Glutamatergic neuron (in vitro differentiated cells): ENCODE measurements around the gene SLC22A13. TPM values are rescaled to one million over a fixed set of nuclear protein-coding genes. Genes with fewer than 3 reads are reported as not detected.

Experiments
- DNase-seq: peaks from one replicate; pipeline ENCODE4 v3.0.0; 2022
- H3K27ac Mint-ChIP-seq: one replicate; pipeline ENCODE4 v1.8.0; 2020; ENCODE audit warnings: mild to moderate bottlenecking, mixed read lengths, inconsistent platforms; ENCODE audit not compliant: unreplicated experiment
- H3K27me3 Mint-ChIP-seq: one replicate; pipeline ENCODE4 v1.8.0; 2020; ENCODE audit warnings: mild to moderate bottlenecking, moderate library complexity, mixed read lengths, inconsistent platforms; ENCODE audit not compliant: unreplicated experiment
- H3K36me3 Mint-ChIP-seq: one replicate; pipeline ENCODE4 v1.8.0; 2020; ENCODE audit warnings: mild to moderate bottlenecking, mixed read lengths, inconsistent platforms; ENCODE audit not compliant: unreplicated experiment
- H3K4me1 Mint-ChIP-seq: one replicate; pipeline ENCODE4 v1.8.0; 2020; ENCODE audit warnings: mild to moderate bottlenecking, low read depth, mixed read lengths, inconsistent platforms; ENCODE audit not compliant: unreplicated experiment
- H3K4me3 Mint-ChIP-seq: one replicate; pipeline ENCODE4 v1.8.0; 2020; ENCODE audit warnings: mild to moderate bottlenecking, mixed read lengths, inconsistent platforms; ENCODE audit not compliant: unreplicated experiment
- H3K9me3 Mint-ChIP-seq: one replicate; pipeline ENCODE4 v1.8.0; 2020; ENCODE audit warnings: mild to moderate bottlenecking, moderate library complexity, mixed read lengths, inconsistent platforms; ENCODE audit not compliant: unreplicated experiment
- total RNA-seq: library from RNA; stranded (reverse); fragmentation: NEBNext Ultra II Directional; extraction: Animal tissue kit (Norgen Biotek cat#: 25700); gene quantifications from one replicate; pipeline ENCODE4 v1.2.1, GENCODE V29; 2021; ENCODE audit not compliant: unreplicated experiment
- TF ChIP-seq, protein P1 (sequence below): fragments of 200-600 bp; sonication (generic); IDR thresholded peaks from one replicate; pipeline ENCODE4 v1.5.0; 2021; ENCODE audit not compliant: partially characterized antibody, unreplicated experiment

Gene SLC22A13
- total RNA-seq, 1 donor from 2014 or later: 1.5 TPM

GRCh38 chr3:38327335-38328009 lies 61.9 kb downstream of the SLC22A13 start:
- no peaks in the 10 kb centered on the region for H3K36me3 Mint-ChIP-seq
- no peaks in the 10 kb centered on the region for H3K4me1 Mint-ChIP-seq
- DNase-seq: no peak
- H3K27me3 Mint-ChIP-seq: no peaks in the 10 kb centered on the region
- H3K27ac Mint-ChIP-seq: no peak overlapping the region
- peaks cover 2% of the 10 kb centered on the region for H3K9me3 Mint-ChIP-seq
- H3K4me3 Mint-ChIP-seq: no peak overlapping the region
- TF ChIP-seq, protein P1, sequence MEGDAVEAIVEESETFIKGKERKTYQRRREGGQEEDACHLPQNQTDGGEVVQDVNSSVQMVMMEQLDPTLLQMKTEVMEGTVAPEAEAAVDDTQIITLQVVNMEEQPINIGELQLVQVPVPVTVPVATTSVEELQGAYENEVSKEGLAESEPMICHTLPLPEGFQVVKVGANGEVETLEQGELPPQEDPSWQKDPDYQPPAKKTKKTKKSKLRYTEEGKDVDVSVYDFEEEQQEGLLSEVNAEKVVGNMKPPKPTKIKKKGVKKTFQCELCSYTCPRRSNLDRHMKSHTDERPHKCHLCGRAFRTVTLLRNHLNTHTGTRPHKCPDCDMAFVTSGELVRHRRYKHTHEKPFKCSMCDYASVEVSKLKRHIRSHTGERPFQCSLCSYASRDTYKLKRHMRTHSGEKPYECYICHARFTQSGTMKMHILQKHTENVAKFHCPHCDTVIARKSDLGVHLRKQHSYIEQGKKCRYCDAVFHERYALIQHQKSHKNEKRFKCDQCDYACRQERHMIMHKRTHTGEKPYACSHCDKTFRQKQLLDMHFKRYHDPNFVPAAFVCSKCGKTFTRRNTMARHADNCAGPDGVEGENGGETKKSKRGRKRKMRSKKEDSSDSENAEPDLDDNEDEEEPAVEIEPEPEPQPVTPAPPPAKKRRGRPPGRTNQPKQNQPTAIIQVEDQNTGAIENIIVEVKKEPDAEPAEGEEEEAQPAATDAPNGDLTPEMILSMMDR: no peak

Other genes starting within 250 kb of the SLC22A13 start
- gene PLCD1, start 236.2 kb upstream of the SLC22A13 start, total RNA-seq: 73.0 TPM
- gene DLEC1, start 226.6 kb upstream of the SLC22A13 start, total RNA-seq: 0.42 TPM
- gene ACAA1, start 128.7 kb upstream of the SLC22A13 start, total RNA-seq: 89.8 TPM
- gene MYD88, start 127.2 kb upstream of the SLC22A13 start, total RNA-seq: 58.0 TPM
- gene OXSR1, start 100.3 kb upstream of the SLC22A13 start, total RNA-seq: 80.7 TPM
- gene SLC22A14, start 16.5 kb downstream of the SLC22A13 start, total RNA-seq: 0.93 TPM
- gene XYLB, start 81.0 kb downstream of the SLC22A13 start, total RNA-seq: 2.6 TPM
- gene ACVR2B, start 188.1 kb downstream of the SLC22A13 start, total RNA-seq: 122 TPM
- 20.9 TPM for gene EXOG, start 230.5 kb downstream of the SLC22A13 start, total RNA-seq